Sigmoid colon (tissue), 3 donors: ENCODE measurements around the gene CYP4F8.

Experiments
- CTCF ChIP-seq, 4 experiments: fragments of 450-650 bp in 3 of 4; fragments of 200-600 bp in 1 of 4; IDR thresholded peaks; one replicate each; pipeline ENCODE4 v1.5.1; 2016 to 2019; ENCODE audit warnings: antibody characterized with exemption in 4 of 4, mild to moderate bottlenecking in 3 of 4, moderate library complexity in 2 of 4
- POLR2A ChIP-seq, 2 donors: fragments of 450-650 bp; IDR thresholded peaks; one replicate each; pipeline ENCODE4 v1.6.1; 2016; ENCODE audit warnings: antibody characterized with exemption in 2 of 2, mild to moderate bottlenecking in 2 of 2, moderate library complexity in 2 of 2

- TF ChIP-seq CTCF (IDR thresholded peaks at IDR 0.05): no peak
- TF ChIP-seq POLR2A (IDR thresholded peaks at IDR 0.05): no peak
Observed at GRCh38 chr19:15576526-15577156, 38.4 kb upstream of the CYP4F8 start.
